HUES48 (cell line): ENCODE data around the gene IMP4.

Experiments
- H3K27ac ChIP-seq: one replicate; pipeline ENCODE4 v1.7.0; 2013; ENCODE audit warnings: low read depth, low read length, inconsistent platforms
- H3K27me3 ChIP-seq: 2 replicates; pipeline ENCODE4 v1.6.1; 2013; ENCODE audit warnings: mild to moderate bottlenecking, low read length; ENCODE audit not compliant: control insufficient read depth, insufficient read depth
- H3K36me3 ChIP-seq: 2 replicates; pipeline ENCODE4 v1.6.1; 2013; ENCODE audit warnings: low read length; ENCODE audit not compliant: control insufficient read depth, insufficient read depth
- H3K4me1 ChIP-seq: 2 replicates; pipeline ENCODE4 v1.6.1; 2013; ENCODE audit warnings: mild to moderate bottlenecking, low read length; ENCODE audit not compliant: control insufficient read depth, insufficient read depth
- H3K4me3 ChIP-seq: 2 replicates; pipeline ENCODE4 v1.5.1; 2013; ENCODE audit warnings: mild to moderate bottlenecking, low read depth, low read length
- H3K9ac ChIP-seq: 2 replicates; pipeline ENCODE4 v1.6.1; 2013; ENCODE audit warnings: mild to moderate bottlenecking, low read depth, low read length, moderate library complexity
- H3K9me3 ChIP-seq: 2 replicates; pipeline ENCODE4 v1.6.1; 2013; ENCODE audit warnings: low read length; ENCODE audit not compliant: control insufficient read depth, insufficient read depth

IMP4 gene

DNA sequence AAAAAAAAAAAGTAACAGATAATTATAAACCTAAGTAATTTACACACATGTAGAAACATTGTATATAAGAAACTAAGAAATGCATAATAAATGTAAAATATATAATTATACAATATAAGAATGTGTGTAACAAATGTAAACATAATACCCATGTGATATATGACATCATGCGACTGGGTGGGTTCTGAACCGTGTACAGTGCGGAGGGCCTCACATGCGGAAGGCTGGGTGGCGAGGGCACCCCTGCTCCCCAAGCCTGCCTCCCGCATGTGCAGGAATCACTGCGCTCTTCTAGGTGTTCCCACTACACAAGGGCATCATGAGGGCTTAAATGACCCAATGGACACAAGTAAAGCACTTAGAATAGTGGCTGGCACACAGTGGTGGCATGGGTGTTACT is 15.2 kb downstream of the IMP4 start:
- Histone ChIP-seq H3K36me3 (no peaks in the 10 kb centered on the region), H3K27ac (no peak overlapping the region), H3K4me1 (no peaks in the 10 kb centered on the region), H3K9me3 (no peaks in the 10 kb centered on the region), H3K4me3 (no peak overlapping the region), H3K9ac (no peak overlapping the region), H3K27me3 (peaks cover 40% of the 10 kb centered on the region)

DNA sequence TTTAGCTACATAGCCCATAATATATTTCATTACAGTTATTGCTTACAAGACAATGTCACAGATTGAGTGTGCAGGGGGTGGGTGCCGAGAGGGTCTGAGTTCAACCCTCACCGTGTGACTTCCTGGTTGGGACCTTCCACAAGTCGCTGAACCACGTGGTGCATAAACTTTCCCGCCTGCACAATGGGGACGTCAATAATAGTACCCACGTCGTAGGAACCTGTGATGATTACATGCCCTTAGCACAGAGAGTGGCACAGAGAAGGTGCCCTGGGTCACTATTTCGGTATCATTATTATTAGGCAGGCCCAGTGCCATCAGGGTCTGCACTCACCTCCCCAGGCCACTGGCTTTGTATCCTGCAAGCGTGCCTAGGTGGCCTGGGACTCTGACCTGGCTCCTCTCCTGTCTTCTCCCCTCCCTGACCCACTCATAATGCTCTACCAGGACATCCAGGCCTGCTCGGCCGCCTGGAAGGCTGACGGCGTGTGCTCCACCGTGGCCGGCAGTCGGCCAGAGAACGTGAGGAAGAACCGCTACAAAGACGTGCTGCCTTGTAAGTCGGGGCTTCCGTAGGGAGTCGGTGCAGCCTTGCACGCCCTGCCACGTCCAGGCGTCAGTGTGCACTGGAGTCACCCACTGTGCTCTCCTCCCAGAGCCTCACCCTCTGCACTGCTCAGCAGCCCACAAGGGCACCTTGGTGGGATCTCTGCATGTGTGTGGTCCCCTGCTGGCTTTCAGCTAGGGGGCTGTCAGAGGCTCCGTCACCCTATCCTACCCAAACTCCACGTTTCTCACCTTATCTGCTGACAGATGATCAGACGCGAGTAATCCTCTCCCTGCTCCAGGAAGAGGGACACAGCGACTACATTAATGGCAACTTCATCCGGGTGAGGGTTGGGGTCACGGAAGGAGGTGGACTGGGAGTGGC is 16.0 kb downstream of the IMP4 start:
- no peaks in the 10 kb centered on the region for H3K36me3 ChIP-seq
- H3K4me1 ChIP-seq: no peaks in the 10 kb centered on the region
- H3K9ac ChIP-seq: no peak overlapping the region
- no peaks in the 10 kb centered on the region for H3K9me3 ChIP-seq
- peaks cover 36% of the 10 kb centered on the region for H3K27me3 ChIP-seq
- no peak overlapping the region for H3K4me3 ChIP-seq
- H3K27ac ChIP-seq: no peak overlapping the region

DNA sequence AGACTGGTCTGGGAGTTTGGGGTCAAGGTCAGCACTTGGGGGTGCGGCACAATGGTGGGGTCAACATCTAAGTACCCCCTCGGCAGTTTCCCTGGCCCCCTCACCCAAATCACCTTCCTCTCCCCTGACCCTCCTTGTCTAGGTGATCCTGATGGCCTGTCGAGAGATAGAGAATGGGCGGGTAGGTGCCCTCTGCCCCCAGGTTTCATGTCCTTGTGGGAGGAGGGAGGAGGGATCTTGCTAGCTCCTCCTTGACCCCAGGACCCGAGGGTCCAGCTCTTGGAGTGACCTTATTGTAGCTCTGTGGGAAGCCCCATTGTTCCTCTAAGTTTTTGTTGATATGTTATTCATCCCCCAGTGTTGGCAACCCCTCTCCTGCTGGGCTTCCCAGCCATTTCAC is 16.8 kb downstream of the IMP4 start:
- Histone ChIP-seq H3K9me3 (no peaks in the 10 kb centered on the region), H3K4me3 (no peak overlapping the region), H3K27me3 (peaks cover 29% of the 10 kb centered on the region), H3K9ac (no peak overlapping the region), H3K4me1 (no peaks in the 10 kb centered on the region), H3K36me3 (no peaks in the 10 kb centered on the region), H3K27ac (no peak overlapping the region)

DNA sequence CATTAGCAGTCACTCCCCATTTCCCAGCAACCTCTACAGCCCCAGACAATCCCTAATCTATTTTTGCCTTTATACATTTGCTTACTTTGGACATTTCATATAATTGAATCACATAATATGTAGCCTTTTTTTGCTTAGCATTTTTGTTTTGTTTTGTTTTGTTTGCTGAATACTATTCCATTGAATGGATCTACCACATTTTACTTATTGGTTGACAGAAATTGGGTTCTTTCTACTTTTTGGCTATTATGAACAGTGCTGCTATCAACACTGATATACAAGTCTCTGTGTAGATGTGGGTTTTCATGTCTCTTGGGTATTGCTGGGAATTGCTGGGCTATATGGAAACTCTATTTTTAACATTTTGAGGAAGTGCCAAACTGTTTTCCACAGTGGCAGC is 20.8 kb downstream of the IMP4 start:
- H3K27me3 ChIP-seq: no peaks in the 10 kb centered on the region
- no peaks in the 10 kb centered on the region for H3K36me3 ChIP-seq
- H3K27ac ChIP-seq: no peak overlapping the region
- no peaks in the 10 kb centered on the region for H3K9me3 ChIP-seq
- 0 out of 2 replicates have a peak, but pooled peaks cover under 1% of the 10 kb centered on the region for H3K4me1 ChIP-seq
- no peak overlapping the region for H3K9ac ChIP-seq
- H3K4me3 ChIP-seq: no peak overlapping the region

DNA sequence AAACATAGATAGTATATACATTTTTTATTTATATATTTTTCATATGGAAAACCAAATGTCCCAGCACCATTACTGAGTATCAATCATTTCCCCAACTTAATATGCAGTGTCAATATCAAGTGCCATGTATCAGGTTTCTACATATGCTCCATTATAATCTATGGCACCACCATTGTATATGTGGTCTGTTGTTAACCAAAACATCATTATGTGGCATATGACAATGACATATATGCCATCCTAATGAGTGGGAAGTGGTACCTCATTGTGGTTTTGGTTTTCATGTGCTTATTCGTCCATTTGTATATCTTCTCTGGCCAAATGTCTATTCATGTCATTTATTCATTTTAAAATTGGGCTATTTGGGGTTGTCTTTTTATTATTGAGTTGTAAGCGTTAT is 22.4 kb downstream of the IMP4 start:
- Histone ChIP-seq H3K4me3 (no peak overlapping the region), H3K27me3 (no peaks in the 10 kb centered on the region), H3K9ac (no peak overlapping the region), H3K36me3 (no peaks in the 10 kb centered on the region), H3K4me1 (peaks cover 13% of the 10 kb centered on the region), H3K9me3 (no peaks in the 10 kb centered on the region), H3K27ac (no peak overlapping the region)

DNA sequence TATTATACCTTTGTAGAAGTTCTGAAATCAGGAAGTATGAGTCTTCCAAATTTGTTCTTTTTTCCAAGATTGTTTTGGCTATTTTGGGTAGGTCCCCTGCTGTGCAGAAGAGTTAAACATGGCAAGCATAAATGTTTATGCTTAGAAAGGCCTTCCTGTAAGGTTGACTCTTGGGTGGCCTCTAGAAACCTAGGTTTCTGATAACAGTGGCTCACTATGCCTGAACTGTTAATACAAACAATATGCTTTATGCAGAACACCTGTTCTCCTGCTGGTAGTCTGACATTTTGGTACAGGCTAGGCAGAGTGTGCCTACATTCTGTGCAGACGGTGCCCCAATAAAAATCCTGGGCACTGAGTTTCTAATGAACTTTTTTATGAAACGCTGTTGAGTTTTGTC is 23.3 kb downstream of the IMP4 start:
- Histone ChIP-seq H3K27ac (no peak overlapping the region), H3K27me3 (no peaks in the 10 kb centered on the region), H3K9me3 (no peaks in the 10 kb centered on the region), H3K36me3 (no peaks in the 10 kb centered on the region), H3K9ac (no peak overlapping the region), H3K4me3 (no peak overlapping the region), H3K4me1 (peaks cover 13% of the 10 kb centered on the region)

DNA sequence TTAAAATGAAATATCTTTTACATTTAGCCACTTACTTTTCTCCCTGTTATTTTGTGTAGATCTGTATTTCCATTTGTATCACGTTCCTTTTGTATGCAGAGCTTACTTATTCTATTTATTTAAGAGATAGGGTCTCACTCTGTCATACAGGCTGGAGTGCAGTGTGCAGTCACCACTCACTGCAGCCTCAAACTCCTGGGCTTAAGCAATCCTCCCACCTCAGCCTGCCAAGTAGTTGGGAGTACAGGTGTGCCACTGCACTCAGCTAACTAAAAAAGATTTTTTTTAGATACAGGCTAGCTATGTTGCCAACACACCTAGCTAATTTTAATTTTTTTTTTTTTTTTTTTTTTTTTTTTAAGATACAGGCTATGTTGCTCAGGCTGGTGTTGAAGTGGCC is 24.0 kb downstream of the IMP4 start:
- no peaks in the 10 kb centered on the region for H3K36me3 ChIP-seq
- no peaks in the 10 kb centered on the region for H3K9me3 ChIP-seq
- H3K27ac ChIP-seq: no peak overlapping the region
- no peak overlapping the region for H3K9ac ChIP-seq
- H3K4me1 ChIP-seq: peaks cover 15% of the 10 kb centered on the region
- H3K27me3 ChIP-seq: 0 out of 2 replicates have a peak, but pooled peaks cover 3% of the 10 kb centered on the region
- no peak overlapping the region for H3K4me3 ChIP-seq

DNA sequence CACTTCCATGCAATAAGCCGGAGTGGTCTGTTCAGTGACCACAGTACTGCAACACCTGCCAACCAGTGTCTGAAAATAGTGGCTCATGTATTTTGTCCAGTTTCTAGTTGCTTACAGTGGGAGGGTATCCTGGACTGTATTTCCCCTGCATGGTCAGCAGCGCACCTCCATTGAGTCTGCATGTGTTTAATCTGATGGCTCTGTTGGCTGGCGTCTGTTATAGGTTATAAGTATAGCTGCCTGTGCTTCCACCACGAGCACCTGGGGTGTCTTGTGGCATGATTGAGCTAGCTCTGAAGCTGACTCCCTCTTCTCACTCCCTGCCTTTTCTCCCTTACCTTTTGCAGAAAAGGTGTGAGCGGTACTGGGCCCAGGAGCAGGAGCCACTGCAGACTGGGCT is 26.1 kb downstream of the IMP4 start:
- no peak overlapping the region for H3K9ac ChIP-seq
- H3K27me3 ChIP-seq: 0 out of 2 replicates have a peak, but pooled peaks cover 3% of the 10 kb centered on the region
- peaks cover 18% of the 10 kb centered on the region for H3K4me1 ChIP-seq
- no peak overlapping the region for H3K27ac ChIP-seq
- H3K36me3 ChIP-seq: no peaks in the 10 kb centered on the region
- H3K9me3 ChIP-seq: no peaks in the 10 kb centered on the region
- no peak overlapping the region for H3K4me3 ChIP-seq

DNA sequence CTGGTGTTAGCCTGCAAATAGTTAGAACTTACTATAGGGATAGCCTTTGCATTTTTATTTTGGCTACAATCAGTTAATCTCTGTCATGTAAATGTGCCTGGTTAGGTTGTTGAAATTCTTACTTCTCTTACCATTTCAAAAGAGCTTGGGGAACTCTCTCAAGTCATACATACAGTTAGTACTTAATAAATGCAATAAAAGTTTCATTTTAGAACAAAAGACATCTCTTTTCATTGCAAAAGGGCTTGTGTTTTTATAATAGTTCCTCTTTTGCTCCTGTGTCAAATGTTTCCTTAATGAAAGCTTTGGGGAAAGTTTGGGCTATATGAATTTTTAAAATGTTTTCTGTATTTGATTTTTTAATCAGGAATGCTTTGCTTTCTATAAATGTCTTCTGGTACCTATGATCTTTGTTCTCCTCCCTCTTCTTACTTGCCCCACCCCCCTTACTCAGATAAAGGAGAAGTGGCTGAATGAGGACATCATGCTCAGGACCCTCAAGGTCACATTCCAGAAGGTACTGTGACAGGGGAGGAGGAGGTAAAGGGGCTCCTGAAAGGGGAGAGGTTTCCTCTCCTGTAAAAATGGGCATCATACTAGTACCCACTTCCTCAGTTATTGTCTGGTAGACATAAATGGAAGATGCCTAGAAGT is 26.7 kb downstream of the IMP4 start:
- Histone ChIP-seq H3K4me1 (peaks cover 18% of the 10 kb centered on the region), H3K9me3 (no peaks in the 10 kb centered on the region), H3K27ac (no peak overlapping the region), H3K27me3 (0 out of 2 replicates have a peak, but pooled peaks cover 3% of the 10 kb centered on the region), H3K4me3 (no peak overlapping the region), H3K36me3 (no peaks in the 10 kb centered on the region), H3K9ac (no peak overlapping the region)

DNA sequence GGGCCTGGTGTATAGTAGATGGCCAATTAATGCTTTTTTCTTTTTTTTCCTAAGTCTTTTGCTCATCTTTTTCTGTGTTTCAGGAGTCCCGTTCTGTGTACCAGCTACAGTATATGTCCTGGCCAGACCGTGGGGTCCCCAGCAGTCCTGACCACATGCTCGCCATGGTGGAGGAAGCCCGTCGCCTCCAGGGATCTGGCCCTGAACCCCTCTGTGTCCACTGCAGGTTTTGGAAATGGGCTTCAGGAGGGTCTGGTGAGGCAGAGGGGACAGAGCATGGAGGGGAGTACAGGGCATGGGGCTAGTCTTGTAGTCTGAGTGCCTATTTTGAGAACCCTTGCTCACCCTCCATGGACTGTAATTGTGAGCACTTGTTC is 27.3 kb downstream of the IMP4 start:
- Histone ChIP-seq H3K27me3 (0 out of 2 replicates have a peak, but pooled peaks cover 3% of the 10 kb centered on the region), H3K36me3 (no peaks in the 10 kb centered on the region), H3K4me3 (no peak overlapping the region), H3K27ac (no peak overlapping the region), H3K4me1 (peaks cover 18% of the 10 kb centered on the region), H3K9ac (no peak overlapping the region), H3K9me3 (no peaks in the 10 kb centered on the region)

DNA sequence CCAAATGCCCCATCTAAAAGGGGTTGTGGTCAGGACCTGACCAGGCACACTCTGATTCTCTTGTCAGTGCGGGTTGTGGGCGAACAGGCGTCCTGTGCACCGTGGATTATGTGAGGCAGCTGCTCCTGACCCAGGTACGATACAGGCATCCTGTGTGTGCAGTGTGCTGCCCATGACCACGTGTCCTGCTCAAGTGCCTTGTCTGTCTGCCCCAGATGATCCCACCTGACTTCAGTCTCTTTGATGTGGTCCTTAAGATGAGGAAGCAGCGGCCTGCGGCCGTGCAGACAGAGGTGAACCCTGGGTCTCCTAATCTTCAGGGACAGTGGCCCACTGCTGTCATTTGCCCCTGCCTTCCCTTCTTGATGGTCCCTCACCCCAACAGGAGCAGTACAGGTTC is 27.8 kb downstream of the IMP4 start:
- Histone ChIP-seq H3K27me3 (0 out of 2 replicates have a peak, but pooled peaks cover 3% of the 10 kb centered on the region), H3K36me3 (no peaks in the 10 kb centered on the region), H3K4me1 (peaks cover 18% of the 10 kb centered on the region), H3K9ac (no peak overlapping the region), H3K9me3 (no peaks in the 10 kb centered on the region), H3K27ac (no peak overlapping the region), H3K4me3 (no peak overlapping the region)
